GM12865 (cell line): ENCODE results near the gene COG2.

Source experiments
- DNase-seq: peaks from one replicate; pipeline ENCODE4 v3.0.0; 2010; ENCODE audit warnings: low read depth
- H3K4me3 ChIP-seq: 2 replicates; pipeline ENCODE4 v1.5.1; 2011; ENCODE audit warnings: mild to moderate bottlenecking, low read depth, low read length, control low read depth
- CTCF ChIP-seq: IDR thresholded peaks from 2 replicates; pipeline ENCODE4 v1.5.1; 2011; ENCODE audit warnings: low read length, control low read depth, low read depth, inconsistent platforms; ENCODE audit not compliant: insufficient read depth; ENCODE audit errors: missing control alignments

The COG2 gene

GRCh38 chr1:230730977-230731376, 88.7 kb downstream of the COG2 start:
- TF ChIP-seq CTCF: no peak
- no peak overlapping the region for H3K4me3 ChIP-seq
- no peak for DNase-seq

- no peak overlapping the region for H3K4me3 ChIP-seq
- DNase-seq: no peak
- no peak for TF ChIP-seq CTCF
Observed at GRCh38 chr1:230735447-230735846, 93.2 kb downstream of the COG2 start.

DNA sequence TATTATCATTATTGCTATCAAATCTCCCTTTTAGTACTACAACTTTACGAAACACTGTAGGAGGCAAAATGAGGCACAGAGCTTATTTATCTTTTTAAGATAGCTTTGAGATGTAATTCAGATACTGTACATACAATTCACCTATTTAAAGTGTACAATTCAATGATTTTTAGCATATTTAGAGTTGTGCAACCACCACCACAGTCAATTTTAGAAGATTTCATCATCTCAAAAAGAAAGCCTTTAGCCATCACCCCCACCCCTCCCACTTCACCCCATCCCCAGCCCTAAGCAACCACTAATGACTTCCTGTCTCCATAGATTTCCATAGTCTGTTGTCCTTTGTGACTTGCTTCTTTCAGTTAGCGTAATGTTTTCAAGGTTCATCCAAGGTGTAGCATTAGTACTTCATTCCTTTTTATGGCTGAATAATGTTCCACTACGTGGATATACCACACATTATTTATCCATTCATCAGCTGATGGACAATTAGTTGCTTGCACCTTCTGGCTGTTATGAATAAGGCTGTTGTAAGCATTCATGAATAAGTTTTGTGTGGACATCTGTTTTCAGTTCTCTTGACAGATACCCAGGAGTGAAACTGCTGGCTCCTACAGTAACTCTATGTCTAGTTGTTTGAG, 95.5 kb downstream of the COG2 start:
- no peak for DNase-seq
- no peak overlapping the region for H3K4me3 ChIP-seq
- no peak for TF ChIP-seq CTCF

GRCh38 chr1:230739564-230740290, 97.4 kb downstream of the COG2 start:
- no peak overlapping the region for H3K4me3 ChIP-seq
- no peak for TF ChIP-seq CTCF
- DNase-seq: no peak
